HG03025 (cell line): ENCODE data around the gene AUTS2.
"Not testable (repeated sequence)": the region's sequence is repeated elsewhere in the genome, so short reads cannot be mapped to it uniquely, and the experiment has no call there.

ENCODE experiments used
- ATAC-seq: cut with Tn5 transposase; IDR thresholded peaks from one replicate; pipeline ENCODE4 v1.9.1; 2021; ENCODE audit warnings: mild to moderate bottlenecking, moderate library complexity; ENCODE audit not compliant: unreplicated experiment, low FRiP score

Gene AUTS2

GRCh38 chr7:69778138-69778537, 179.9 kb downstream of the AUTS2 start:
- no peak for ATAC-seq

- ATAC-seq: no peak
These were observed 182.1 kb downstream of the AUTS2 start for GRCh38 chr7:69780379-69780778.

- ATAC-seq: no peak
These were observed 183.2 kb downstream of the AUTS2 start for GRCh38 chr7:69781412-69781846.

GRCh38 chr7:69782917-69783684, 184.8 kb downstream of the AUTS2 start:
- no peak for ATAC-seq

GRCh38 chr7:69786130-69786529, 187.9 kb downstream of the AUTS2 start:
- ATAC-seq: not testable (repeated sequence)

- no peak for ATAC-seq
These were observed 188.6 kb downstream of the AUTS2 start for GRCh38 chr7:69786730-69787395.

- no peak for ATAC-seq
These were observed 189.6 kb downstream of the AUTS2 start for GRCh38 chr7:69787736-69788431.

- no peak for ATAC-seq
These were observed 191.3 kb downstream of the AUTS2 start for GRCh38 chr7:69789563-69789962.

GRCh38 chr7:69790977-69791724, 192.9 kb downstream of the AUTS2 start:
- no peak for ATAC-seq

- ATAC-seq: no peak
These were observed 193.5 kb downstream of the AUTS2 start for GRCh38 chr7:69791739-69792138.

- no peak for ATAC-seq
These were observed 197.7 kb downstream of the AUTS2 start for GRCh38 chr7:69795932-69796331.

GRCh38 chr7:69796416-69796815, 198.1 kb downstream of the AUTS2 start:
- no peak for ATAC-seq

GRCh38 chr7:69799048-69799697, 200.9 kb downstream of the AUTS2 start:
- ATAC-seq: no peak

GRCh38 chr7:69799990-69800389, 201.7 kb downstream of the AUTS2 start:
- no peak for ATAC-seq

- ATAC-seq: no peak
These were observed 202.2 kb downstream of the AUTS2 start for GRCh38 chr7:69800495-69800894.

- ATAC-seq: no peak
These were observed 203.7 kb downstream of the AUTS2 start for GRCh38 chr7:69801729-69802682.

GRCh38 chr7:69803699-69804516, 205.6 kb downstream of the AUTS2 start:
- ATAC-seq: peak; percentile 86

GRCh38 chr7:69804962-69805361, 206.7 kb downstream of the AUTS2 start:
- ATAC-seq: no peak
